ENCODE data around the gene AIMP1.

AIMP1 gene

DNA sequence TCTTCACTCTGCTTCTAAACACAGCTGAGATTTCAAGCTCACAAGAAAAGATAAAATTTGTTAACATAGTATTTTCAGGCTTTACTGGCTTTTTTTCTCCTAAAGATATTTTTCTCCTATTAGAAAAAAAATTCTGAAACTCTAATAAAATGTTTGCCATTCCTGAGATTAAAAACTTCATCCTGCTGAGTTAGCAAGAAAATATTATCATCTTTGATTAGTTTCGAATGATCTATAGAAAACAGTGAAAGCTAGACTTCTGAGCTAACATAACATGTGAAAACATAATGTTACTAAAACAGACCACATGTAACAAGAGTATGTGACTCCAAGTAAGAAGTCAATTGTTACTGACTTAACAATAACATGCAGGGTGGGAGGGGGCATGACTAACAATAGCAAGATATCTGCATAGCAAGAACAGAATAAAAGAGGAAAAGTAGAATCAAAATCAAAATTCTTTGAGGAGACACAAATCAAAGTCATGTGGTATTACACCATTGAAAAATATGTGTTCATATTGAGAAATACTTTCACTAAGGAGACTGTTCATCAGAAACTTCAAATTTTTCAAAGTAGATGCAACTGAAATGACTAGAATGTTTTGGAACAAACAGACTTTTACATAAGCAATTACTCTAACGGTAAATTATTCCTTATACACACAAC lies 14.8 kb upstream of the AIMP1 start:
- TF ChIP-seq, protein P1, sequence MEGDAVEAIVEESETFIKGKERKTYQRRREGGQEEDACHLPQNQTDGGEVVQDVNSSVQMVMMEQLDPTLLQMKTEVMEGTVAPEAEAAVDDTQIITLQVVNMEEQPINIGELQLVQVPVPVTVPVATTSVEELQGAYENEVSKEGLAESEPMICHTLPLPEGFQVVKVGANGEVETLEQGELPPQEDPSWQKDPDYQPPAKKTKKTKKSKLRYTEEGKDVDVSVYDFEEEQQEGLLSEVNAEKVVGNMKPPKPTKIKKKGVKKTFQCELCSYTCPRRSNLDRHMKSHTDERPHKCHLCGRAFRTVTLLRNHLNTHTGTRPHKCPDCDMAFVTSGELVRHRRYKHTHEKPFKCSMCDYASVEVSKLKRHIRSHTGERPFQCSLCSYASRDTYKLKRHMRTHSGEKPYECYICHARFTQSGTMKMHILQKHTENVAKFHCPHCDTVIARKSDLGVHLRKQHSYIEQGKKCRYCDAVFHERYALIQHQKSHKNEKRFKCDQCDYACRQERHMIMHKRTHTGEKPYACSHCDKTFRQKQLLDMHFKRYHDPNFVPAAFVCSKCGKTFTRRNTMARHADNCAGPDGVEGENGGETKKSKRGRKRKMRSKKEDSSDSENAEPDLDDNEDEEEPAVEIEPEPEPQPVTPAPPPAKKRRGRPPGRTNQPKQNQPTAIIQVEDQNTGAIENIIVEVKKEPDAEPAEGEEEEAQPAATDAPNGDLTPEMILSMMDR (IDR thresholded peaks at IDR 0.05; ENCODE audit: low read depth, low read length) = no peak
- DNase-seq (ENCODE audit: extremely low read depth, low read depth) = no peak

DNA sequence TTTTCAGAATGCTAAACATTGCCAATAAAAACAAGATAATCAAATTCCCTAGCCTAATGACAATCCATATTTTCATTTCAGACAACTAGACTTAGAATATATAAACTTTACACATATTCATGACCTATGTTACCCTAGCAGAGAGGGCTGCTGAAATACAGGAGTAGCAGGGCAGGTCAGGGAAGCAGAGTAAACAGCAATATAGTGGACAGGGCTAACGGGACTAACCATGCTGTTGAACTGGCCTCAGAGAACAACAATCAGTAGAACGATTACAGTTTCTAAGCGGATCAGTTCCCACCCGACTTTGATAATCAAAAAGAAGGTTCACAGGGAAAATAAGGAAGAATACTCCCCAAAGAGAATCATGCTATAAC lies 14.3 kb upstream of the AIMP1 start:
- DNase-seq (ENCODE audit: extremely low read depth, low read depth) = no peak
- TF ChIP-seq, protein P1 (IDR thresholded peaks at IDR 0.05; ENCODE audit: low read depth, low read length) = no peak

DNA sequence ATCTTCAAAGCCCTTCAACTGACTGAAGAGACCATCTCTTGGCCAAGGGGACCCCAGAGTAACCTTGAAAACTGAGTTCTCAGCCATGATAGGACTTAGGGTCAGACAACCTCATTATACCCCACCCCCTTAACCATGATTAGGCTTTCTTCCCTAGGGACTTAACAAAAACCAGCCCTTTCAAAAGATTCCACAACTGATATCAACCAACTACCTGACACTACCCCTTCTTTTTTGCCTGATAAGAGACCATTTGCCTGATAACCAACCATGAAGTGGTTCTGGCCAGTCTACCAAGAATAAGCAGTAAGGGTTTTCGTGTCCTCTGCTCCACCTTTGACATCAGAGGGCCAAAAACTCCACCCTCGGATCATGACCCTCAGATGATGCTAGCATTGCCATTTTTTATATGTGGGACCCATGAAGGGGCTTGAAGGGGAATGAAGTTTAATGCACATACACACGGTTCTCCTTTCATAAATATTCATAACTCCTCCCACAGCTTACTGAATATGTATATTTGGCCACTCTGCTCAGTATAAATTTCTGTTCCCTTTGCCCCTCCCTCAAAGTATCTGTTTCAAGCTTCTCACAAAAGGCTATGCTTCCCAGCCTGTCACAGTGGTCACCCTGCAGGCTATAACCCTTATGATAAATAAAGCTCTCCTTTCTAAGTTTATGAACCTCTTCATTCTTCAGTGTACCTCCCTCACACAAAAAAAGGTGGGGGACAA lies 12.6 kb upstream of the AIMP1 start:
- TF ChIP-seq, protein P1 (IDR thresholded peaks at IDR 0.05; ENCODE audit: low read depth, low read length) = no peak
- no peak for DNase-seq (ENCODE audit: extremely low read depth, low read depth)

DNA sequence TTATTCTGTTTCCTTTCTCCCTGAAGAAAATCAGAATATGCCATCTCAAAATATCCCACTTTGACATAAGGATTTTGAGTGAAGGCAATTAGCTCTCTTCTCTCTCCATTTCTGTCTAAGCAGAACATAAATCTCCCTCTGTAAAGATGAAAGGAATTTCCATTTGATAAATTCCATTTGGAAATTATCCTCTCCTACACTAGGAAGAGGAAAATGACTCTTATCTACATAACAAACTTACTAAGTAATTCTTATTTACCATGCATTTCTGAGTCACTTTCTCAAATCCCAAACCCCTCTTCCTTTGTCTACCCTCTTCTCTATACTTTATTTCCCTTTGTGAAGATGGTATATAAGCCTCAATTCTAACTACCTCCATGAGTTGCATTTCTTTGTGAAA lies 11.7 kb upstream of the AIMP1 start:
- no peak for DNase-seq (ENCODE audit: extremely low read depth, low read depth)
- TF ChIP-seq, protein P1 (IDR thresholded peaks at IDR 0.05; ENCODE audit: low read depth, low read length) = no peak

DNA sequence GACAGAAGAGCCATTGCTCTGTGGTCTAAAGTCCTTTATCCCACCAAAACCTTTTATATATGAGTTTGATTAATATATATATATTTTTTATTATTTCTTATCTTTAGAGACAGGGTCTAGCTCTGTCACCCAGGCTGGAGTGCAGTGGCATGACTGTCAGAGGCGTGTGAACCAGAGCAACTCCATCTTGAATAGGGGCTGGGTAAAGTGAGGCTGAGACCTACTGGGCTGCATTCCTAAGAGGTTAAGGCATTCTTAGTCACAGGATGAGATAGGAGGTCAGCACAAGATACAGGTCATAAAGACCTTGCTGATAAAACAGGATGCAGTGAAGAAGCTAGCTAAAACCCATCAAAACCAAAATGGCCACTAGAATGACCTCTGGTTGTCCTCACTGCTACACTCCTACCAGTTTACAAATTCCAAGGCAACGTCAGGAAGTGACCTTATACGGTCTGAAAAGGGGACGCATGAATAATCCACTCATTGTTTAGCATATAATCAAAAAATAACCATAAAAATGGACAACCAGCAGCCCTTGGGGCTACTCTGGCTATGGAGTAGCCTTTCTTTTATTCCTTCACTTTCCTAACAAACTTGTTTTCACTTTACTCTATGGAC lies 10.8 kb upstream of the AIMP1 start:
- TF ChIP-seq, protein P1 (IDR thresholded peaks at IDR 0.05; ENCODE audit: low read depth, low read length) = no peak
- DNase-seq (ENCODE audit: extremely low read depth, low read depth) = no peak

DNA sequence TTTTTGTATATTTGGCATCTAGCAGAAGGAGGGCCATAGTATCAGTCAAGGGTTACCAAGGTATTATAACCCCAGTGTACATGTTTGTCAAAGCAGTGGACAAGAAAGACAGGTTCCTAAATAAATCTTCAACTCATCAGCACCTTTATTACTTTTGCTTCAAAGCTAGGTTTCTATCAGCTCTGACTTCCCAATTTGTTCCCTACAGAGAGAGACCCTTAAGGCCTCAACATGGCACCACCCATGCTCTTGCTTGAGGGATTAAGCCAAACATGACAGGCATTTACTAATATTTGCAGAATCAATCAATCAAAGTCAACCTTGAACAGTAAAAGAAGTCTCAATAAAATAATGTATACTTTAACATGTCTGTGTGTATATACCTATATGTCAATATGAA lies 9.8 kb upstream of the AIMP1 start:
- no peak for DNase-seq (ENCODE audit: extremely low read depth, low read depth)
- TF ChIP-seq, protein P1 (IDR thresholded peaks at IDR 0.05; ENCODE audit: low read depth, low read length) = no peak

DNA sequence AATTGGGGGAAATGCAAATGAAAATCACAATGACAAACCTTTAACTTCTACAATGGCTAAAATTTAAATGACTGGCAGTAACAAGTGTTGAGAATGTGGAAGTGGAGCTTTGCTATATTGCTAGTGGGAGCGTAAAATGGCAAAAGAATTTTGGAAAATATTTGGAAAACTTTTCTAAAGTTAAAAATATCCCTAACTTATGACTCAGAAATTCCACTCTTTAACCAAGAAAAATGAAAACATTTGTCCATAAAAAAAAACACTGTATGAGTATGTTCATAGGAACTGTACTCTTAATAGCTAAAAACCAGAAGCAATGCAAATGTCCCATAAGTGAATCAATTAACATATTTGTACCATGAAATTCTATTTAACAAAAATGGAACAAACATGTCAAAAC lies 4.0 kb upstream of the AIMP1 start:
- TF ChIP-seq, protein P1 (IDR thresholded peaks at IDR 0.05; ENCODE audit: low read depth, low read length) = no peak
- DNase-seq (ENCODE audit: extremely low read depth, low read depth) = no peak
